Activated T-helper 9 cell treated with anti-CD3 and anti-CD28 coated beads, Interleukin-2, amount 50 U/mL, for 16 hours (primary cell): Measurements from ENCODE around the gene CERS6.

ENCODE experiments used
- DNase-seq: peaks from one replicate; pipeline ENCODE4 v3.0.0-alpha.2; 2020; ENCODE audit warnings: low read depth

CERS6 gene

DNA sequence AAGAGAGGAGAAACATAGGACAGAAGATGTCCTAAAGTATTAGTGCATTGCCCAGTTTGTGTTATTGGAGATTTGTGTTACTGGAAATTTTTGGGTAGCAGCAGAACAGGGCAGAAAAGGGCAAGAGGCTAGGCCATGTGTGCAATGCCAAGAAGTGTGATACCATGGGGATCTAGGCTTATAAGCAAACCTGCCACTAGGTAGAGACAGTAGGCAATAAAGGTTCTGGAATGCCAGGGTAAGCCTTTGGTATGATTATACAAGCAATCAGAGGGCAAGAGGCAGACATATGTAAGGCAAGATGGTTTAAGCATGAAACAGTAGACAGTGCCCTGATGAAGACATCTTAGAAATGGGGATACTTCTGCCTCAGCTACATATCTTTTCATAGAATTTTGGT lies 12.3 kb upstream of the CERS6 start:
- no peak for DNase-seq

DNA sequence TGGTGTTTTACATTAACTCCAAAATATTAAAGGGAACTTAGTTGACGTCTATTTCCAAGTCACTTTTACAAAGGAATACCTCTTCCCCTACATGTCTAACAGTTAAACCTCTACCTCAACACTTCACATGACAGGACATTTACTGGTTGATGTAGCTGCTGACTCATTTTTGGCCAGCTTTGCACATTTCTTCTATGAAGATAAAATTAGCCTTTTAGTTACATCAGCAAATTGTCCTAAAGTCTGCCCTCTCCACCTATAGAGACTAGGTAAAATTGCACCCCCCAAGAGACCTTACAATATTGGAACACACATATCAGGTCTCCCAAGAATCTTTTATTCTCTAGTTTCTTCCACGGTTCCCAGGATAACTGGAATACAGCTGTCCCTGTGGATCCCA lies 10.1 kb upstream of the CERS6 start:
- DNase-seq: no peak

DNA sequence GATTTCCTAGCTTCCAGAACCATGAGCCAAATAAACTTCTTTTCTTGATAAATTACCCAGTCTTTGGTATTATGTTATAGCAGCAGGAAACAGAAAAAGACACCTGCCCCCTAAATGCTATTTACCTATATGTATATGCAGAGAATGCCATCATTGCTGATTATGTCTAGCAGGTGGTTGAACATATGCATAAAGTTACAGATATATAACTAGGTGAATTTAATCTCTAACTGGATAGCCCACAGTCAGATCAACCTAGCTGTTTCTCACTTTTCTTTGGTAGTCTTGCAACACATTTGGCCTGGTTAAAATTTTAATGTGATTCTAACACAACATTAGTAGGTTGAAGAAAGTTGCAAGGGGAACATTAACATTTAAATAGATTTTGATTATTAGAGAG lies 7.1 kb upstream of the CERS6 start:
- DNase-seq: no peak

DNA sequence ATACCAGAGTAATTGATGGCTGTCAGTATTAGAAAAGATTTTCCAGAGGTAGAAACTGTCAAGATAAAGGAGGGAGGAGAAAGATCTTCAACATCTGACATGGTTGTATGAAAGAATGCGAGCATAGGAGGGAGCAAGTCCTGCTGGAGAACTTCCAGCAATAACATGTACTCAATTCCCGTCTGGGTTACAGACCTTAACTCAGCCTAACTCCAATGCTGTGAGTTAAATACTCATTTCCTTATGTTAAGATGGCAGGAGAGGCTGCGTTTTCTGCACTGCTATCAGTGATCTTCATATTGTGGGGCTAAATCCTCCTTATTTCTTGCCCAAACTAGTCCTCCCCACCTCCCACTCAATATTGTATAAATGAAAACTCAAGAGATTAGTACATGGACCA lies 6.7 kb upstream of the CERS6 start:
- no peak for DNase-seq

DNA sequence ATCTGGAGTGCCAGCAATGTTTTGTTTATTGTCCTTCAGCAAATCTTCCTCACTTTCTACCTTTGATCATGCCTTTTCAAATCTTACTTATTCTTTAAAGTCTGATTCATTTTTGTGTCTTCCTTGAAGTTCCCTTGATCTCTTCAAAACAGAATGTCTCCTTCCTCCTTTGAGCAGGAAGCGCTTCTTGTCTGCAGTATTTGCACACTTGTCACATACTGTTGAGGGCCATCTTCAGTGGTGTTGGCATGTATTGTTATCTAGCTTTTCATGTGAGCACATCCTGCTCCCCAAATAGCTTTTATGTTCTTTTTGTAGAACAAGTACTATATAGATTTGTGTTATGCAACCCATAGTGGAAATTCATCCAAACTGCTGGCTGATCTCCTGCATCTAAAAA lies 5.9 kb upstream of the CERS6 start:
- no peak for DNase-seq

DNA sequence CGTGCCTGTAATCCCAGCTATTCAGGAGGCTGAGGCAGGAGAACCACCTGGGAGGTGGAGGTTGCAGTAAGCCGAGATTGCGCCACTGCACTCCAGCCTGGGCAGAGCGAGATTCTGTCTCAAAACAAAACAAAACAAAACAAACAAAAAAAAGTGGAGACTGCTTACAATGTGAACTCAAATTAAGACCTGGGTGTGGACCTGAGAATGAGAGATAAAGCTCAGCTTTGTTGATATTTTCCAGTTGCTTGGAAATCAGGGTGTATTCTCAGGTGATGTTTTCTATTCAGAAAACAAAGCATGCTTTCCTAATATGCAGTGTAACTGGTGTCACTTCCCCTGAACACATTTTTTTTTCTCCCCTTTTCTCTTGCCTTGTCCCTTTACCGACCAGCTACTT lies 5.3 kb upstream of the CERS6 start:
- DNase-seq: no peak

DNA sequence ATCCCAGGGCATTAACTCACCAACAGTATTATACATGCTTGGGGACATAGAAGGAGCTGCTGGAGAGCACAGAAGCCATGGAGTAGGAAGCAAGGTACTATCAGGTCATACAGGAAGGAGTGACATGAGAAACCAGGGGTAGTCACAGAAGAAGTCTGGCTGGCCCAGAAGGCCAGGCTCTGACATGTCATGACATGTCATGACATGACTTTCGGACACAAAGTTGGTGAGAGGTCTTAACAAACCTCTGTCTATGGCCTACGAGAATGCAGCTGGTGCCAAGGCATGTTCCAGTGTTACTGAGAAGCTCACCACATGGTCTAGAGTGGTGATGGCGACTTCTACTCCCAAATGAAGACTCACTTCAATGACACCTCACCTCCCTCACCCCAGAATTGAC lies 3.3 kb upstream of the CERS6 start:
- no peak for DNase-seq

DNA sequence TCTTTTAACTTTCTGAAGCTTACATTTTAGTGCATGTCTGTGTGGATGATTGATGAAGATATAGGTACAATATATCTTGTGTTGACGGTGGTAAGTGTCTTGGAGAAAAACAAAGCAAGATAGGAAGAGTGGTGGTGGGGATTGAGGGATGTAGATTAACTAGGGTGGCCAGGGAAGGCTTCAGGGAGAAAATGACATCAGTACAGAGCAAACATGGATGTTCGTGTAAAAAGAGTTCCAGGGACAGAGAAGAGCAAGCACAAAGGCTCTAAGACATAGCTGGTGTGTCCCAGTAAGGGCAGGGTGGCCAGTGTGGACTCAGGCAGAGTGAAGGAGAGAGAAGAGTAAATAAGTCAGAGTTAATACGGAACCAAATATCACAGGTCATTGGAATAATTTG lies 2.7 kb upstream of the CERS6 start:
- DNase-seq: no peak

DNA sequence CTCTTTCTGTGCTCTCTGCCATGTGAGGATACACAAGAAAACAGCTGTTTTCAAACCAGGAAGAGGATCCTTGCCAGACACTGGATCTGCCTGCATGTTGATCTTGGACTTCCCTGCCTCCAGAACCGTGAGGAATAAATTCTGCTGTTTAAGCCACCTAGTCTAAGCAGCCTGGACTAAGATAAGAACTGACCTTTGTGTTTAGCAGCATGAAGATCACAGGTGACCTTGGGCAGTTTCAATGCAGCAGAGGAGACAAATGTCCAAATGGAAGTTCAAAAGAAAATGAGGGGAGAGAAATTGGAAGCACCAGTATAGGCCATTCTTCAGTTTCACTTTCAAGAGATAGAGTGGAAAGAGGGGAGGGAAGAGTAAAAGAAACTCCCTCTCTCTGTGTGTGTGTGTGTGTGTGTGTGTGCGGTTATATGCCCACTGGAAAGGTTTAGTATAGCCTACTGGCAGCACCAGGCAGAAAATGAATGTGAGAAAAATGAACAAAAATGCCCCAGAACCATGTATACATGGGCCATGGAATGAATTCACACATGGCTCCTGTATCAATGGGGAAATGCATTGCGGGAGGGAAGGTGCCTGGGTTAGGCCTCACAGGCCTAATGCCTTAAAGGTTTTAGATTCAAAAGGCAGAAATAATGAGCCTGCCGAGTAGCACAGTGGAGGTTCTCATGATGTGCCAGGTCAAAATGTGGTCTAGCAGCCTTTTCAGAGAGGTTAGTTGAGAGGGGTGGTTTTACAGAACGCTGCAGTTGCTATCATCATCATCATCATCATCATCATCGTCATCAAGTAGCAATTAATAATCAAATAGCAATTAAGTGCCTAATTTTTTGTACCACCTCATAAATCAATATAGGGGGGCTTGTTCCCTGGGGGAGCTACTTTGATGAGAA lies 1.1 kb upstream of the CERS6 start:
- no peak for DNase-seq

DNA sequence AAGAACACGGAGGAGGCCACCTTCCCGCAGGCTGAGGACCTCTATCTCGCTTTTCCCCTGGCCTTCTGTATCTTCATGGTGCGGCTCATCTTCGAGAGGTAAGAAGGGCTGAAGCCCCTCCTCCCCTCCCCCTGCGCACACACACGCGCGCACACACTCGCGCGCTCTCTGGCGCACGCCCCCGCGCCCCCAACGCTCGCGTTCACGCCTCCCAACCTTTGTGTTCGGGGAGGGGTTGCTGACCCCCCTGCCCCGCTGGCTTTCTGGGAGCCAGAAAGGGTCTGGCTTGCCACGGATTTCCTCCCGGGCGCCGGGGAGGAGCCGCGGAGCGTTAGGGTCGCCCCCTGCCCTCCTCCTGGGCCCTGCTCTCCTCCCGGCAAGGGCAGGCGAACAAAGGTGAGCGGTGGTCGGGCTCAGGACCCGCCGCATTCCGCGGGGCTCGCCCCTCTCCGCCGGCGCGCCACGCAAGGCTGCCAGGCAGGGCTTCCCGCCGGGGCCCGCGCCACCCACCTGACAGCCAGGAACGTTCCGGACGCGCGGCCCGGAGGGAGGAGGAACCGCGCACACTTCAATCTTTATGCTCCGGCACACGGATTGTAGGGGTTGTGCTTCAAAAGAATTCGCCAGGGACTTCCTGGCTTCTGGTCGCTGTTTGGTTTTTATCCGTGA lies 583 bp downstream of the CERS6 start:
- no peak for DNase-seq

DNA sequence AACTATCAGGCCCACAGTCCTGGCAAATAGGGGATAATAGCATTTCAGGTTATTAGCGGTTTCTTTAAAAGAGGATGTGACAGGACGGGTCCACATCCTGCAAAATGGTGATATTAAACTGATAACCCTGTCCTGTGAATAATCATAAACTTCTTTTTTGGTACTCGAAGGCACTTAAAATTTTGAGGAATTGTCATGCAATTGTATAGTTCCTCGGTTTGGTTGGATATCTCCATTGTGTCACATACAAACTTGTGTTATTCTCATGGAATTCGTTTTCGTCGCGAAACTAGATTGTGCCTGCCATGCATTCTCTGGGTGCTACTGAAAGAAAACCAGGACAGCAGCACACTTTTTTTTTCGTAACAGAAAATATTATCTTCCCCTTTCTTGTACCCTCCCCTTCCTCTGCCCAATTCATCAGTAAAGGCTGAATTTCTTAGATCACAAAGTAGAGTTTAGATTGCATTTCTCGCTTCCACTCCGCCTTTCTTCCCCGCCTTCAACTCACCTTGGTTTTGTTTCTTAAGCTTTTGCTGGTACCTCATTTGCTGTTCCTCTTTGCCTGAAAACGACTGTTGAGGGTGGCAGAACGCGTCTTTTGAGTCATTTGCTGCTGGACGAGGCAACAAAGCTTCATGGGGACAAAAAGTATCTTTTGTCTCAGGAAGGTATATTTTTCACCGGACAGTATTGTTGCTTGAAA lies 1.3 kb downstream of the CERS6 start:
- no peak for DNase-seq

DNA sequence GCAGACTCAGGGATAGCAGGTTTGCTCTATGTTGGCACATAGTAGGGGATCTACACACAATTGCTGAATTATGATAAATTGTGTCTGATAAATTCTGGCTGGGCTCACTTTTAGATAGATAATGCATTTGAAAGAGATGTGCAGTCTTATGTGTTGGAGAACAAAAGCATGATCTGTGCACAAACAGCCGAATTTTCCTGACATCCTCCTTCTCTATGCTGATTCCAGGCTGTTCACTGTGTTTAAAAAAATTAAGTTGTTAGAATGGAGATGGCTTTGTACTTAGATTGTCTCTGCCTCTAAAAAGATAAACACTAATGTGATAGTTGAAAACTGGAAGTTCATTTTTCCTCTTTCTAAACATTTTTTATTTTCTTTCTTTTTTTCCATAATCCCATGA lies 2.1 kb downstream of the CERS6 start:
- DNase-seq: no peak

DNA sequence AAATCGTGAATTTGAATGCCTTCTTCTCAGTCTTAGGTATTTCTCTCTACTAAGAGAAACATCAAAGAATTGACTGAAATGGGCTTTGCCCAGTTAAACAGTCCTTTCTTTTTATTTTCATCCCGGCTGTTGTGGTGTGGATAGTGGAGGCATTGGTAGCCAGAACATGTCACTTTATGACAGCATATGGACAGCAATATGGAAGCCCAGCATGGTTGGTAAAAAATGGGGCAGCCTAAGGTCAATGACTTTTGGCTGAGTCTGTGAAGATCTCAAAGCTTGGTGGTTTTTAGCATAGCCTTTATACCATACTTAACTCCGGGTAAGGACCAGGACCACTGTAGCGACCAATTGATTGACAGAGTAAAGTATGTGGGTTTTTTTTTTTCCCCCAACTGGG lies 3.2 kb downstream of the CERS6 start:
- DNase-seq: no peak

DNA sequence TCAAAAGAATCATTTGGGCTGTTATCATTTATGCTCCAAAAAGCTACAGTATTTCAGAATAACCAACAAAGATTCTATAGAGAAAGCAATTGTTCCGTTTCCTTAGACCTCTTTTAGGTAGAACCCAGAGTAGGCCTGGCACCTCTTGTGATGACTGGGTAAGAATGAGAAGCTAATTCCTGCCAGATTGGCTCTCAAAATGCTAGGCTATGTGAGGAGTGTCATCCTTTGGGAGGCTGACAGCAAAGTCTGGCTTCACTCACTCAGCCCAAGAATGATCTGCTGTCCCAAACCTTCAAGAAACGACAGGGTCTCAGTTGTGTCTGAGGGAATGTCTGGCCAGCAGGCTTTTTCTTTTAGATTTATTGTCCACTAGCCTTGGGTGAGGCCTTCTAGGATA lies 4.5 kb downstream of the CERS6 start:
- DNase-seq: no peak

DNA sequence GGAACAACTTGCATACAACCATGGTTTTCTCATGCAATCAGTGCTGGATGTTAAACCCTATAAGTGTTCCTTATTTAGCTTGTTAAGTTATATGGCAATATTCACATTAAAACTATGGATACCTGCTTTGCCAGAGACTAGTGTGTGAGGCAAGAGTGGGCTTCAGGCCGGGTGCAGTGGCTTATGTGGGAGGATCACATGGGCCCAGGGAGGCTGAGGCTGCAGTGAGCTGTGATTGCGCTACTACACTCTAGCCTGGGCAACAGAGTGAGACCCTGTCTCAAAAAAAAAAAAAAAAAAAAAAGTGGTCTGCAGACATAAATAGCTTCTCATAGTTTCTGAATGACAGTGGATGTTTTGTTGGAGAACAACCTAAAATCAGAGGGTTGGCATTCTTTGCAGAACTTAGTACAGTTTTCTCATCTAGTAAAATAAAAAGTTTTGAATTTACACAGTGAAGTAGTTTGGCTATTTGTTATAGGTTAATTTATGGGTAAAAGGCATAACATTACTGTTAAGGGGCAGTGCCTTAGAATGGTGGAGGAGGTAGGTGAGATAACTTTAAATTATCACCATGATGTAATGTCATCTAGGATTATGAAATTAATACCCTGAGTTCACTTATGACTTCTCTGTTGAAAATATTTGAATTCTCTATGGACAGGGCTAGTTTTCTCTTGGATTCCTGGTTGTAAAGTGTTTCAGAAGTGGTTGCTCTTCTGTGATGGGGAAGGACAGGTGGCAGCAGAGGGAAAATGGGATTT lies 5.3 kb downstream of the CERS6 start:
- DNase-seq: no peak

DNA sequence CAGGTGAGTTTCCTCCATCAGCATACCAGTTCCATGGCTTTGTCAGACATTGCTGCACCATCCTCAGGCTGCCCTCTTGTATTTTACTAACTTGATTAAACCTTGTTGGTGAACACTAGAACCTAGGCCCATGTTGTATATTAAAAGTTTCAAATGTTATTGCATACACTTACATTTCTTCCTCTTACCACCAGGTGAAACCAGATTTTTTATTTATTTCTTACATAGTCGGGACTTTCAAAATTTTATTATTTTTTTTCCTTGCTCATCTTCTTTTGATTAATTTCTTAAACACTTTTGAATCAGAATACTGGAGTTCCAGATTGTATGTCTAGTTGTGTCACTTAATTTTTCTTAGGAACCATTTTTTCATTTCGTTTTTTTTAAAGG lies 5.9 kb downstream of the CERS6 start:
- DNase-seq: no peak

DNA sequence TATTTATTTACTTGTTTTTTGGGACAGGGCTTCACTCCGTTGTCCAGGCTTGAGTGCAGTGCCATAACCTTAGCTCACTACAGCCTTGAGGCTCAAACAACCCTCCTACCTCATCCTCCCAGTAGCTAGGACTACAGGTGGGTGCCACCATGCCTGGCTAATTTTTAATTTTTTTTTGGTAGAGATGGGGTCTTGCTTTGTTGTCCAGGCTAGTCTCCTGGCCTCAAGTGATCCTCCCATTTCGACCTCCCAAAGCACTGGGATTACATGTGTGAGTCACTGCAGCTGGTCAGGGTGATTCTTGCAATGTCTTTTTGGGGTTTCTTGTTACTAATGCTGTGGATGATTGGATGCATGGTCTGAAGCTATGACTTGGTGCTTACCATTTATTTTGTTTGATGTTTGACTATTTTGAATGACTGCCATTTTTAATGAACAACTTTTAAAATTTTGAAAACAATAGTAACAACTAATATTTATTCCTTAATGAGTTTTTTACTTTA lies 6.5 kb downstream of the CERS6 start:
- DNase-seq: no peak

DNA sequence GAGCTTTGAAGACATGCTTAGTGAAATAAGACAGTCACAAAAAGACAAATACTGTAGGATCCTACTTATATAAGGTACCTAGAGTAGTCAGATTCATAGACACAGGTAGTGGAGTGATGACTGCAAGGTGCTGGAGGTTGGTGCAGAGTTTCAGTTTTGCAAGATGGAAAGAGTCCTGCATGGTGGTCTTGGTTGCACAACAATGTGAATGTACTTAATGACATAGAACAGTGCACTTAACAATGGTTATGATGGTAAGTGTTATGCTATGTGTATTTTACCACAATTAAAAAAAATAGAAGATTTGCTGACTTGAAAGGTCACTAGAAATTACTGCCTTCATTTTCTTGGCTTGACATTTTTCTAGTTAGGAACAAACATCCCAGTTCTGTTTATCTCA lies 9.5 kb downstream of the CERS6 start:
- no peak for DNase-seq

DNA sequence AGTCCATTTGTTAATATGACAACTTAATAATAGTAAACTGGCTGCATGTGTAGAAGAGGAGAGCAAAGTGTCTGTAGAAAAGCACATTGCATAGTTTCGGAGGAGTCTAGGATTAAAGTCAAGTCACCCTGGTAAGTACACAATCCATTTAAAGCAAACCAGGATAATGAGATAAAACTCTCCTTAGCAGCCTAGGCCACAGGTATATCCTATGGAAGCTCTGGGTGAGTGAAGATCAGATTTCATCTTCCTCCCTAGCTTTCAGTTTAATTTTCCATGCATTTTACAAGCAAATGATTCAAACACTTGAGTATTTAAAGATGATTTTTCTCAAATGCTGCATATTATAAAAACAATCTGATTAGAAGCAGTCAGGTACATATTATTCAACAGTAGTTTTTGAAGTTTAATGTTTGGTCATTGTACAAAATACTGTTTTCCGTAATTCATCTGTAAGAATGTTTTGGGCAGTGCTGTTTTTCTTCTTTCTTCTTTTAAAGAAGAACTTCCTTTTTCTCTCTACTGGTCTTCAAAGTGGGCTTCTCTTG lies 10.2 kb downstream of the CERS6 start:
- no peak for DNase-seq

DNA sequence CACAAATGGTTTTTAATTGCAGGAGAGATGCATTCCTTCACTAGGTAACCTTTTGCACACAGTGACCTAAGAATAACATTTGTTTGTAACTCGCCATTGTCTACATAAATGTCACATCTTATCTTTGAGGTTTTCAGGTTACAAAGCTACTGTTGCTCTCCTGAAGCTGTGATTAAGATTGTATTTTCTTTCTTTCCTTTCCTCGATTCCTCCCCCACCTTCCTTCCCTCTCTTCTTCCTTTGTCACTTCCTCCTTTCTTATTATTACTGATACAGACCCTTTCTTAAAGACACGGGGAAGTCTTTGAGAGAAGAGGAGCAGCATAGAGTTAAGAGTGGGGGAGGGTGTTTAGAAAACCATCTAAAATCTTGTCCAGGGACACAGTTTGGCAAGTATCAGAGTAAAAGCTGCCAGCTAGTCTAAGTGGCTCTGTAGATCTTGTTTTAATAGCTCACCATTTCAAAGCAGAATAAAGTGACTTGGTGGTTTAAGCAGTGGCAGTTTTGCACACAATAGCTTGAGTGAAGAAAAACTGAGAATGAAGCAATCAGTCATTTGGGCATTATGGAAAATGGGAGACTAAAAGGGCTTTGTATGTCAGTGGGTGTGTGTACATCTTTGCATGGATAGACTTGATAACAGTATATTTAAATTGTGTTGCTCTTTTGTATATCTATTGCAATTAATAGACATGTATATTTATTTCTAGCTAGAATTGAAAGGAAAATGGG lies 10.9 kb downstream of the CERS6 start:
- no peak for DNase-seq

DNA sequence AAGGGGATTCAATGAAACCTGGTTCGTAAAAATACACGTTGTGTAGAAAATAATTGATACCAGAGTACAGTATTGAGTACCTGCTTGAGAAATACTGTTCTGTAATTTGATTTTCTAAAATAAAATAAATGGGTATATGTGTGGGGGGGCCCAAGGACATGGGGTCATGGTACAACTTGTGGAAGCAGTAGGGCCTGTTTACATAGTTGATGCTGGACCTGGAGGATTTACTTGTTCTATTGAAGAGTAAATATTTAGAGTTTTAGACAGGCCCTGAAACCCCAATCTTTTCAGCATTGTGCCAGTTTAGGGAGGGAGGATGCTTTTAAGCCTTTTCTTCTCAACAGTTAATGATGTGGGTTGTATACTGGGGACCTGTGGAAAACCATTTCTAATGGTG lies 11.7 kb downstream of the CERS6 start:
- DNase-seq: no peak
